ENCODE results near the gene APOB.

Gene APOB

GRCh38 chr2:20977520-20978180, 66.2 kb downstream of the APOB start:
- no peak for DNase-seq

GRCh38 chr2:20976527-20976926, 67.3 kb downstream of the APOB start:
- DNase-seq, result no peak

- no peak for DNase-seq
Observed at GRCh38 chr2:20972792-20973565, 70.9 kb downstream of the APOB start.

GRCh38 chr2:20972110-20972509, 71.8 kb downstream of the APOB start:
- no peak for DNase-seq

- no peak for DNase-seq
Observed at GRCh38 chr2:20970068-20970467, 73.8 kb downstream of the APOB start.

- no peak for DNase-seq
Observed at GRCh38 chr2:20966061-20966595, 77.7 kb downstream of the APOB start.

- DNase-seq, result no peak
Observed at GRCh38 chr2:20965221-20965620, 78.7 kb downstream of the APOB start.

GRCh38 chr2:20963867-20964266, 80.0 kb downstream of the APOB start:
- DNase-seq, result no peak

- peak; percentile 48 to 69 for DNase-seq
Observed at GRCh38 chr2:20962939-20963557, 80.8 kb downstream of the APOB start.

GRCh38 chr2:20961858-20962257, 82.0 kb downstream of the APOB start:
- DNase-seq, result no peak

- no peak for DNase-seq
Observed at GRCh38 chr2:20960003-20960402, 83.9 kb downstream of the APOB start.

- DNase-seq, result no peak
Observed at GRCh38 chr2:20959252-20959651, 84.6 kb downstream of the APOB start.

- no peak for DNase-seq
Observed at GRCh38 chr2:20957788-20958525, 85.9 kb downstream of the APOB start.

GRCh38 chr2:20955277-20956026, 88.4 kb downstream of the APOB start:
- DNase-seq, result no peak

- no peak for DNase-seq
Observed at GRCh38 chr2:20953146-20953824, 90.6 kb downstream of the APOB start.

All from SHP77 (cell line).